ENCODE results near the gene PPP2R2C.

GRCh38 chr4:6318206-6318605 lies 154.2 kb downstream of the PPP2R2C start:
- TF ChIP-seq CTCF (IDR thresholded peaks at IDR 0.05) (no peak), POLR2A (IDR thresholded peaks at IDR 0.05) (no peak)
